Epithelial cell of esophagus (primary cell): ENCODE measurements around the gene PRKAR2B.

Source experiments
- DNase-seq: peaks from one replicate; pipeline ENCODE4 v3.0.0; 2010; ENCODE audit warnings: low read depth
- H3K4me3 ChIP-seq: 2 replicates; pipeline ENCODE4 v1.5.1; 2011; ENCODE audit warnings: mild to moderate bottlenecking, low read length, control low read depth
- CTCF ChIP-seq: IDR thresholded peaks from 2 replicates; pipeline ENCODE4 v1.5.1; 2011; ENCODE audit warnings: low read depth, mild to moderate bottlenecking, low read length, control low read depth, inconsistent platforms; ENCODE audit not compliant: insufficient read depth; ENCODE audit errors: missing control alignments

PRKAR2B gene

GRCh38 chr7:107068156-107068555 is 23.7 kb downstream of the PRKAR2B start:
- no peak for DNase-seq
- TF ChIP-seq CTCF: no peak
- H3K4me3 ChIP-seq: no peak overlapping the region

GRCh38 chr7:107069457-107069856 is 25.0 kb downstream of the PRKAR2B start:
- no peak overlapping the region for H3K4me3 ChIP-seq
- no peak for DNase-seq
- no peak for TF ChIP-seq CTCF

- DNase-seq: no peak
- H3K4me3 ChIP-seq: no peak overlapping the region
- no peak for TF ChIP-seq CTCF
Measured at GRCh38 chr7:107070710-107071109, 26.2 kb downstream of the PRKAR2B start.

GRCh38 chr7:107071129-107071528 is 26.6 kb downstream of the PRKAR2B start:
- no peak overlapping the region for H3K4me3 ChIP-seq
- no peak for TF ChIP-seq CTCF
- no peak for DNase-seq

GRCh38 chr7:107072133-107072532 is 27.6 kb downstream of the PRKAR2B start:
- TF ChIP-seq CTCF: no peak
- no peak overlapping the region for H3K4me3 ChIP-seq
- no peak for DNase-seq

- TF ChIP-seq CTCF: no peak
- DNase-seq: no peak
- H3K4me3 ChIP-seq: no peak overlapping the region
Measured at GRCh38 chr7:107075863-107076574, 31.5 kb downstream of the PRKAR2B start.
